ENCODE data around the gene TP53RK.

TP53RK gene

GRCh38 chr20:46708172-46708860 is 19.1 kb upstream of the TP53RK start:
- DNase-seq (ENCODE audit: low read depth in 2 of 3, low spot score in 1 of 3): no peak

GRCh38 chr20:46706242-46706641 is 17.0 kb upstream of the TP53RK start:
- no peak for DNase-seq (ENCODE audit: low read depth in 2 of 3, low spot score in 1 of 3)

GRCh38 chr20:46705378-46705729 is 16.1 kb upstream of the TP53RK start:
- DNase-seq (ENCODE audit: low read depth in 2 of 3, low spot score in 1 of 3): no peak

GRCh38 chr20:46704714-46705377 is 15.6 kb upstream of the TP53RK start:
- DNase-seq (ENCODE audit: low read depth in 2 of 3, low spot score in 1 of 3): no peak

GRCh38 chr20:46703435-46703834 is 14.2 kb upstream of the TP53RK start:
- DNase-seq (ENCODE audit: low read depth in 2 of 3, low spot score in 1 of 3): no peak

- no peak for DNase-seq (ENCODE audit: low read depth in 2 of 3, low spot score in 1 of 3)
Measured at GRCh38 chr20:46702447-46703203, 13.4 kb upstream of the TP53RK start.

- DNase-seq (ENCODE audit: low read depth in 2 of 3, low spot score in 1 of 3): no peak
Measured at GRCh38 chr20:46701986-46702385, 12.7 kb upstream of the TP53RK start.

GRCh38 chr20:46701556-46701955 is 12.3 kb upstream of the TP53RK start:
- DNase-seq (ENCODE audit: low read depth in 2 of 3, low spot score in 1 of 3): no peak

GRCh38 chr20:46701057-46701456 is 11.8 kb upstream of the TP53RK start:
- DNase-seq (ENCODE audit: low read depth in 2 of 3, low spot score in 1 of 3): no peak

GRCh38 chr20:46700481-46700880 is 11.2 kb upstream of the TP53RK start:
- DNase-seq (ENCODE audit: low read depth in 2 of 3, low spot score in 1 of 3): no peak

- DNase-seq (ENCODE audit: low read depth in 2 of 3, low spot score in 1 of 3): no peak
Measured at GRCh38 chr20:46699651-46700359, 10.6 kb upstream of the TP53RK start.

GRCh38 chr20:46698788-46699187 is 9.5 kb upstream of the TP53RK start:
- DNase-seq (ENCODE audit: low read depth in 2 of 3, low spot score in 1 of 3): no peak

- DNase-seq (ENCODE audit: low read depth in 2 of 3, low spot score in 1 of 3): no peak
Measured at GRCh38 chr20:46696791-46697279, 7.6 kb upstream of the TP53RK start.

GRCh38 chr20:46695892-46696291 is 6.6 kb upstream of the TP53RK start:
- no peak for DNase-seq (ENCODE audit: low read depth in 2 of 3, low spot score in 1 of 3)

- no peak for DNase-seq (ENCODE audit: low read depth in 2 of 3, low spot score in 1 of 3)
Measured at GRCh38 chr20:46694484-46694883, 5.2 kb upstream of the TP53RK start.

GRCh38 chr20:46691196-46691595 is 2.0 kb upstream of the TP53RK start:
- no peak for DNase-seq (ENCODE audit: low read depth in 2 of 3, low spot score in 1 of 3)

GRCh38 chr20:46690219-46691106 is 1.2 kb upstream of the TP53RK start:
- no peak for DNase-seq (ENCODE audit: low read depth in 2 of 3, low spot score in 1 of 3)

- DNase-seq (ENCODE audit: low read depth in 2 of 3, low spot score in 1 of 3): no peak
Measured at GRCh38 chr20:46689754-46690085, 476 bp upstream of the TP53RK start.

- DNase-seq (ENCODE audit: low read depth in 2 of 3, low spot score in 1 of 3): no peak
Measured at GRCh38 chr20:46688151-46689081, 828 bp downstream of the TP53RK start.

Data from stimulated activated CD4-positive, alpha-beta T cell treated with anti-CD3 and anti-CD28 coated beads, Interleukin-12 subunit alpha, Interleukin-12 subunit beta, amount 100 ng/mL, for 48 hours (primary cell).